ENCODE measurements around the gene BGLAP. TPM values are rescaled to one million over a fixed set of nuclear protein-coding genes. Genes with fewer than 3 reads are reported as not detected.
"Not testable (repeated sequence)": the region's sequence is repeated elsewhere in the genome, so short reads cannot be mapped to it uniquely, and the experiment has no call there.

BGLAP gene
- total and polyA plus RNA-seq, 2 experiments from 2014 or later = 0.54 TPM; not detected in 1

GRCh38 chr1:156212833-156213643, 28.9 kb upstream of the BGLAP start, which contains the start of gene PMF1:
Gene PMF1, plus strand, starts transcription at chr1:156213007. Its CDS starts 9 bp downstream, at chr1:156213016.
- H3K27ac ChIP-seq = peak within 1 kb of the TSS; percentile 91
- peaks cover 19% of the 10 kb centered on the region for H3F3A ChIP-seq (ENCODE audit: insufficient read depth)
- peak within 1 kb of the TSS; percentile 83 for H2AFZ ChIP-seq
- peaks cover 23% of the 10 kb centered on the region for H3K4me1 ChIP-seq (ENCODE audit: insufficient read depth)
- H3K79me2 ChIP-seq (ENCODE audit: insufficient read depth) = peaks cover 36% of the 10 kb centered on the region
- peak within 1 kb of the TSS; percentile 93 for H3K4me3 ChIP-seq
- no peaks in the 10 kb centered on the region for H3K27me3 ChIP-seq (replicated peaks; ENCODE audit: insufficient read depth)
- H3K9me3 ChIP-seq (ENCODE audit: low read depth) = no peaks in the 10 kb centered on the region
- DNase-seq = peak; percentile 99
- H3K4me2 ChIP-seq (ENCODE audit: unreplicated experiment) = peak within 1 kb of the TSS; percentile 100
- H3K36me3 ChIP-seq (ENCODE audit: low read depth) = no peaks in the 10 kb centered on the region; the same call in 1 of the 2 replicates
- peak within 1 kb of the TSS; percentile 94 for H3K9ac ChIP-seq
- WGBS, 2 experiments (ENCODE audit: low coverage in 1 of 2, low lambda C conversion rate in 2 of 2, missing lambda C conversion rate in 2 of 2) = 1% methylated on average over 60 to 61 of the region's 61 CpGs
- no peaks in the 10 kb centered on the region for H3K9me2 ChIP-seq (ENCODE audit: insufficient read depth)
- no peak for TF ChIP-seq EZH2 (IDR thresholded peaks at IDR 0.05; ENCODE audit: insufficient read depth, poor library complexity, severe bottlenecking)
- TF ChIP-seq EZH2phosphoT487 (IDR thresholded peaks at IDR 0.05; ENCODE audit: insufficient read depth, low read depth) = no peak
- no peaks in the 10 kb centered on the region for H4K20me1 ChIP-seq (ENCODE audit: insufficient read depth)
- in situ Hi-C loops (cut with MboI) = no loop called here

GRCh38 chr1:156213644-156213966, 28.4 kb upstream of the BGLAP start:
- no peaks in the 10 kb centered on the region for H3K9me3 ChIP-seq (ENCODE audit: low read depth)
- H3K4me1 ChIP-seq (ENCODE audit: insufficient read depth) = peaks cover 28% of the 10 kb centered on the region
- WGBS, 2 experiments (ENCODE audit: low coverage in 1 of 2, low lambda C conversion rate in 2 of 2, missing lambda C conversion rate in 2 of 2) = 13% methylated on average over 11 of the region's 11 CpGs
- H4K20me1 ChIP-seq (ENCODE audit: insufficient read depth) = no peaks in the 10 kb centered on the region
- peak overlapping the region; percentile 93 for H3K4me3 ChIP-seq
- H3K4me2 ChIP-seq (ENCODE audit: unreplicated experiment) = peak overlapping the region; percentile 100
- H3K27ac ChIP-seq = peak overlapping the region; percentile 91
- no peak for DNase-seq
- peak overlapping the region; percentile 83 for H2AFZ ChIP-seq
- peak overlapping the region; percentile 94 for H3K9ac ChIP-seq
- peaks cover 25% of the 10 kb centered on the region for H3F3A ChIP-seq (ENCODE audit: insufficient read depth)
- no peaks in the 10 kb centered on the region for H3K27me3 ChIP-seq (replicated peaks; ENCODE audit: insufficient read depth)
- H3K9me2 ChIP-seq (ENCODE audit: insufficient read depth) = no peaks in the 10 kb centered on the region
- H3K79me2 ChIP-seq (ENCODE audit: insufficient read depth) = peaks cover 34% of the 10 kb centered on the region
- H3K36me3 ChIP-seq (ENCODE audit: low read depth) = no peaks in the 10 kb centered on the region; the same call in 1 of the 2 replicates
- no peak for TF ChIP-seq EZH2 (IDR thresholded peaks at IDR 0.05; ENCODE audit: insufficient read depth, poor library complexity, severe bottlenecking)
- TF ChIP-seq EZH2phosphoT487 (IDR thresholded peaks at IDR 0.05; ENCODE audit: insufficient read depth, low read depth) = no peak
- in situ Hi-C loops (cut with MboI) = no loop called here

- Histone ChIP-seq H3F3A (ENCODE audit: insufficient read depth) (peaks cover 25% of the 10 kb centered on the region), H3K27ac (peak overlapping the region; percentile 91), H3K4me1 (ENCODE audit: insufficient read depth) (peaks cover 28% of the 10 kb centered on the region), H3K79me2 (ENCODE audit: insufficient read depth) (peaks cover 34% of the 10 kb centered on the region), H3K27me3 (replicated peaks; ENCODE audit: insufficient read depth) (no peaks in the 10 kb centered on the region), H3K9me2 (ENCODE audit: insufficient read depth) (no peaks in the 10 kb centered on the region), H4K20me1 (ENCODE audit: insufficient read depth) (no peaks in the 10 kb centered on the region), H3K4me3 (peak overlapping the region; percentile 93), H2AFZ (no peak overlapping the region), H3K9ac (peak overlapping the region; percentile 94), H3K36me3 (ENCODE audit: low read depth) (no peaks in the 10 kb centered on the region; the same call in 1 of the 2 replicates), H3K4me2 (ENCODE audit: unreplicated experiment) (peak overlapping the region; percentile 100), H3K9me3 (ENCODE audit: low read depth) (no peaks in the 10 kb centered on the region)
- in situ Hi-C loops (cut with MboI) = no loop called here
- 81 to 85% methylated on average over 16 of the region's 16 CpGs for WGBS, 2 experiments (ENCODE audit: low coverage in 1 of 2, low lambda C conversion rate in 2 of 2, missing lambda C conversion rate in 2 of 2)
- DNase-seq = peak; percentile 59
- TF ChIP-seq EZH2phosphoT487 (IDR thresholded peaks at IDR 0.05; ENCODE audit: insufficient read depth, low read depth) (no peak), EZH2 (IDR thresholded peaks at IDR 0.05; ENCODE audit: insufficient read depth, poor library complexity, severe bottlenecking) (no peak)
Measured at GRCh38 chr1:156214024-156214748, 27.8 kb upstream of the BGLAP start.

- Histone ChIP-seq H3K4me1 (ENCODE audit: insufficient read depth) (peaks cover 28% of the 10 kb centered on the region), H3K79me2 (ENCODE audit: insufficient read depth) (peaks cover 56% of the 10 kb centered on the region), H3F3A (ENCODE audit: insufficient read depth) (peaks cover 25% of the 10 kb centered on the region)
- H2AFZ ChIP-seq; H3K36me3 ChIP-seq (ENCODE audit: low read depth); H3K4me3 ChIP-seq; H3K27me3 ChIP-seq (replicated peaks; ENCODE audit: insufficient read depth); H4K20me1 ChIP-seq (ENCODE audit: insufficient read depth); H3K4me2 ChIP-seq (ENCODE audit: unreplicated experiment); H3K9me2 ChIP-seq (ENCODE audit: insufficient read depth); DNase-seq; in situ Hi-C loops (cut with MboI); H3K9ac ChIP-seq; H3K27ac ChIP-seq; H3K9me3 ChIP-seq (ENCODE audit: low read depth): not testable (repeated sequence)
- WGBS, 2 experiments (ENCODE audit: low coverage in 1 of 2, low lambda C conversion rate in 2 of 2, missing lambda C conversion rate in 2 of 2) = 80 to 92% methylated on average over 42 to 54 of the region's 55 CpGs
Measured at GRCh38 chr1:156216361-156217086, 25.5 kb upstream of the BGLAP start.
